Suprapubic skin (tissue), 4 donors: Measurements from ENCODE around the gene MTG1. TPM values are rescaled to one million over a fixed set of nuclear protein-coding genes. Genes with fewer than 3 reads are reported as not detected.

ENCODE experiments used
- DNase-seq, 2 donors: peaks; one replicate each; pipeline ENCODE4 v3.0.0-alpha.2; 2019; ENCODE audit warnings: low spot score in 2 of 2
- H3K27ac ChIP-seq: fragments of 200-600 bp; sonication (generic); one replicate; pipeline ENCODE4 v1.5.1; 2019
- H3K27me3 ChIP-seq: fragments of 200-600 bp; sonication (generic); one replicate; pipeline ENCODE4 v1.5.1; 2019
- H3K36me3 ChIP-seq: fragments of 200-600 bp; sonication (generic); one replicate; pipeline ENCODE4 v1.5.1; 2019
- H3K4me1 ChIP-seq: fragments of 200-600 bp; sonication (generic); one replicate; pipeline ENCODE4 v1.5.1; 2019
- H3K4me3 ChIP-seq: fragments of 200-600 bp; sonication (generic); one replicate; pipeline ENCODE4 v1.5.1; 2019; ENCODE audit warnings: mild to moderate bottlenecking
- H3K9me3 ChIP-seq: fragments of 200-600 bp; sonication (generic); one replicate; pipeline ENCODE4 v1.5.1; 2019
- EP300 ChIP-seq: sonication (generic); formaldehyde crosslinking; IDR thresholded peaks from one replicate; pipeline ENCODE4 v1.6.1; 2017; ENCODE audit warnings: antibody characterized with exemption
- POLR2A ChIP-seq, 2 donors: fragments of 450-650 bp; IDR thresholded peaks; one replicate each; pipeline ENCODE4 v1.6.1; 2017; ENCODE audit warnings: antibody characterized with exemption in 2 of 2, mild to moderate bottlenecking in 2 of 2, moderate library complexity in 2 of 2
- POLR2AphosphoS5 ChIP-seq, 3 donors: sonication (generic); formaldehyde crosslinking; IDR thresholded peaks; one replicate each; pipeline ENCODE4 v1.6.1; 2017; ENCODE audit warnings: antibody characterized with exemption in 3 of 3
- WGBS: methylation state at CpG from one replicate; pipeline ENCODE4 v1.1.5; 2018; 5-methylcytosine and 5-hydroxymethylcytosine counted together
- total RNA-seq, 4 donors: library from RNA; depleted of rRNA; stranded (reverse); fragments of >200 nt; gene quantifications; one replicate each; pipeline ENCODE4 v1.1.0, GENCODE V29; 2016
- TF ChIP-seq, protein P1 (sequence below), 2 donors: fragments of 200-600 bp in 1 of 2; fragments of 450-650 bp in 1 of 2; sonication (generic) in 1 of 2; IDR thresholded peaks; one replicate each; pipeline ENCODE4 v1.5.1; 2016 to 2019; ENCODE audit warnings: antibody characterized with exemption in 2 of 2, mild to moderate bottlenecking in 1 of 2, moderate library complexity in 1 of 2

Gene MTG1
- total RNA-seq, 4 donors from 2014 or later, result 20.5 to 79.7 (median 36.0) TPM

DNA sequence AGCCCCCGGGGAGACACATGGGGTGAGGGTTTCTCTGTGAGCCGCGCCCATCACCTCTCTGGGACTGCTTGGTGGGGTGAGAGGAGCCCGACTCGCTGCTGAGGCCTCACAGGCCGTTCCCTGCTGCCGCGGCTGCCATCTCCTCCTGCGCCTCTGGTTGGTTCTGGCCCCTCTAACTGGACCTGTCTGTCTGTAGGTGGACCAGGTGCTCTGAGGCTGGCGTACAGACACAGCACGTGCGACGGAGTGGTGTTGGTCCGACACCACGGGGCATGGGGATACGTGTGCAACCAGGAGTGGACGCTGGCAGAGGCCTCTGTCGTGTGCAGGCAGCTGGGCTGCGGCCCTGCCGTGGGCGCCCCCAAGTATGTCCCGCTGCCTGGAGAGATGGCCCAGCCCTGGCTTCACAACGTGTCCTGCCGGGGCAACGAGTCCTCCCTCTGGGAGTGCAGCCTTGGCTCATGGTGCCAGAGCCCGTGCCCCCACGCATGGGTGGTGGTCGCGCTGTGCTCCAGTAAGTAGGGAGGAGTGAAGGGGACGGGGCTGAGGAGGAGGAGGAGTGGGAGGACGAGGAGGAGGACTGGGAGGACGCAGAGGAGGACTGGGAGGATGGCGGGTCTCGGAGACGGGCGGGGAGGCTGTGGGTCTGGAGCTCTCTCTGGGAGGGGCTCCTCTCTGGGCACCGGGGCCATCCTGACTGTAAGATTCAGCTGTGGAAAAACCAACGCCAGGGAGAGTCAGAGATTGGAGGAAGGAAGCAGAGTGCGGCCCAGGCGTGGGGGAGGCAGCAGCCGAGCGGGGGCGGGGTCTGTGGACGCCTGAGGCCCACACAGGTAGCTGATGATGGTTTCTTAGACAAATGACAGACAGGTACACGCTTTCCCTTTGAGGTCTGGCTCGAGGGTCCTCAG, 62.3 kb downstream of the MTG1 start:
- 80% methylated on average over 28 of the region's 46 CpGs for WGBS
- no peak overlapping the region for H3K4me3 ChIP-seq
- H3K9me3 ChIP-seq, result no peaks in the 10 kb centered on the region
- H3K4me1 ChIP-seq, result no peaks in the 10 kb centered on the region
- no peak overlapping the region for H3K27ac ChIP-seq
- peaks cover 9% of the 10 kb centered on the region for H3K36me3 ChIP-seq
- TF ChIP-seq POLR2A (IDR thresholded peaks at IDR 0.05) (no peak), POLR2AphosphoS5 (IDR thresholded peaks at IDR 0.05) (no peak), EP300 (no peak)
- TF ChIP-seq, protein P1, sequence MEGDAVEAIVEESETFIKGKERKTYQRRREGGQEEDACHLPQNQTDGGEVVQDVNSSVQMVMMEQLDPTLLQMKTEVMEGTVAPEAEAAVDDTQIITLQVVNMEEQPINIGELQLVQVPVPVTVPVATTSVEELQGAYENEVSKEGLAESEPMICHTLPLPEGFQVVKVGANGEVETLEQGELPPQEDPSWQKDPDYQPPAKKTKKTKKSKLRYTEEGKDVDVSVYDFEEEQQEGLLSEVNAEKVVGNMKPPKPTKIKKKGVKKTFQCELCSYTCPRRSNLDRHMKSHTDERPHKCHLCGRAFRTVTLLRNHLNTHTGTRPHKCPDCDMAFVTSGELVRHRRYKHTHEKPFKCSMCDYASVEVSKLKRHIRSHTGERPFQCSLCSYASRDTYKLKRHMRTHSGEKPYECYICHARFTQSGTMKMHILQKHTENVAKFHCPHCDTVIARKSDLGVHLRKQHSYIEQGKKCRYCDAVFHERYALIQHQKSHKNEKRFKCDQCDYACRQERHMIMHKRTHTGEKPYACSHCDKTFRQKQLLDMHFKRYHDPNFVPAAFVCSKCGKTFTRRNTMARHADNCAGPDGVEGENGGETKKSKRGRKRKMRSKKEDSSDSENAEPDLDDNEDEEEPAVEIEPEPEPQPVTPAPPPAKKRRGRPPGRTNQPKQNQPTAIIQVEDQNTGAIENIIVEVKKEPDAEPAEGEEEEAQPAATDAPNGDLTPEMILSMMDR (IDR thresholded peaks at IDR 0.05), result no peak
- H3K27me3 ChIP-seq, result no peaks in the 10 kb centered on the region
- DNase-seq, result peak in 1 of 2 donors; percentile 68

DNA sequence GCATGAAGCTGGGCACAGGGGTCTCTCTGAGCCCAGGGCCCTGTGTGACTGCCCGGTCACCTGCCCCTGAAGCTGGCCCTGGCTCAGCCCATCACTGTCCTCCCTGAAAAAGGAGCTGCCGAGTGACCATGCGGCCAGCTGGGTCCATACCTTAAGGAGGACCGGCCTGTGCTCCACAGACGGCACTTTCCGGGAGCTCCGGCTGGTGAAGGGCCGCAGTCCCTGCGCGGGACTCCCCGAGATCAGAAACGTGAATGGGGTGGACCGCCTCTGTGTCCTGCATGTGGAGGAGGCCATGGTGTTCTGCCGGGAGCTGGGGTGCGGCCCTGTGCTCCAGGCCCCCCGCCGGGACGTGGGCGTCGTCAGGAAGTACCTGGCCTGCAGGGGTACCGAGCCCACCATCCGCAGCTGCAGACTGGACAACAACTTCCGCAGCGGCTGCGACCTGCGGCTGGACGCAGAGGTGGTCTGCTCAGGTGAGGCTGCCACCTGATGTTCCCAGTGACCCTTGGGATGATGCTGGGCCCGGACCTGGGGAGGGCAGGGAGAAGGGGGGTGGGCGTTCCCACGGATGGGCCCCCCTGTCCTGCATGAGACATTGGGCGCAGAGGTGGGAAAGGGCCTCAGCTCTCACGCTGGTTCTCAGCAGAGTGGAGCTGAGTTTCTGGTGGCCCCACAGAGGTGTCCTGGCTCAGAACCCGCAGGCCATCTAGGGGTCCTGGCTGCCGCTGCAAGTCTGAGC, 63.3 kb downstream of the MTG1 start:
- Histone ChIP-seq H3K36me3 (peaks cover 9% of the 10 kb centered on the region), H3K27me3 (no peaks in the 10 kb centered on the region), H3K9me3 (no peaks in the 10 kb centered on the region), H3K27ac (no peak overlapping the region), H3K4me1 (no peaks in the 10 kb centered on the region), H3K4me3 (no peak overlapping the region)
- TF ChIP-seq EP300 (no peak), POLR2A (IDR thresholded peaks at IDR 0.05) (no peak), POLR2AphosphoS5 (IDR thresholded peaks at IDR 0.05) (no peak)
- TF ChIP-seq, protein P1 (IDR thresholded peaks at IDR 0.05), result no peak
- peak in 1 of 2 donors; percentile 73 for DNase-seq
- WGBS, result 98% methylated on average over 8 of the region's 34 CpGs

DNA sequence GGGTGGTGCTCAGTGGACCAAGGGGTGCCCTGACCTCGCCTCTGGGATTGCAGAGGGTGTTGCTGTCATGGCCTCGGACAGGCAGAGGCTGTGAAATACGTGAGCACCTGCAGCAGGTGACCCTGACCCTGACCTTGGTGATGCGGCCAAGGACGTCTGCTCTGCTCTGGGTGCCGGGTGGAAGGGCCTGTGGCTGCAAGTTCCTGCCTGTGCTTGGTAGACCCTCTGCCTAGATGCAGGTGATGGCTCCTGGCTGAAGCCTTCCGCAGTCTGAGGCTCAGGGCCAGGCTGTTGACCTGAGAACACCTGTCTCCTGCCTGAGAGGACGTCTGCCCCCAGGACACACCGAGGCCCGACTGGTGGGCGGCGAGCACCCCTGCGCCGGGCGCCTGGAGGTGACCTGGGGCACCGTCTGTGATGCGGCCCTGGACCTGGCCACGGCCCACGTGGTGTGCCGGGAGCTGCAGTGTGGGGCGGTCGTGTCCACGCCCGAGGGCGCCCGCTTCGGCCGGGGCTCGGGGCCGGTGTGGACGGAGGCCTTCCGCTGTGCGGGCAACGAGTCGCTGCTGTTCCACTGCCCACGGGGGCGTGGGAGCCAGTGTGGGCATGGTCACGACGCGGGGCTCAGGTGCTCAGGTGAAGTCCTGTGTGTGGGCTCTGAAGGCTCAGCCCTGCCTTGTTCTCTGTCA, 64.2 kb downstream of the MTG1 start:
- 93% methylated on average over 3 of the region's 40 CpGs for WGBS
- H3K4me3 ChIP-seq, result no peak overlapping the region
- no peak overlapping the region for H3K27ac ChIP-seq
- H3K9me3 ChIP-seq, result no peaks in the 10 kb centered on the region
- no peak for TF ChIP-seq POLR2A (IDR thresholded peaks at IDR 0.05)
- no peak for TF ChIP-seq POLR2AphosphoS5 (IDR thresholded peaks at IDR 0.05)
- TF ChIP-seq, protein P1 (IDR thresholded peaks at IDR 0.05), result no peak
- TF ChIP-seq EP300, result no peak
- H3K4me1 ChIP-seq, result no peaks in the 10 kb centered on the region
- peak in 1 of 2 donors; percentile 74 for DNase-seq
- peaks cover 9% of the 10 kb centered on the region for H3K36me3 ChIP-seq
- H3K27me3 ChIP-seq, result no peaks in the 10 kb centered on the region

DNA sequence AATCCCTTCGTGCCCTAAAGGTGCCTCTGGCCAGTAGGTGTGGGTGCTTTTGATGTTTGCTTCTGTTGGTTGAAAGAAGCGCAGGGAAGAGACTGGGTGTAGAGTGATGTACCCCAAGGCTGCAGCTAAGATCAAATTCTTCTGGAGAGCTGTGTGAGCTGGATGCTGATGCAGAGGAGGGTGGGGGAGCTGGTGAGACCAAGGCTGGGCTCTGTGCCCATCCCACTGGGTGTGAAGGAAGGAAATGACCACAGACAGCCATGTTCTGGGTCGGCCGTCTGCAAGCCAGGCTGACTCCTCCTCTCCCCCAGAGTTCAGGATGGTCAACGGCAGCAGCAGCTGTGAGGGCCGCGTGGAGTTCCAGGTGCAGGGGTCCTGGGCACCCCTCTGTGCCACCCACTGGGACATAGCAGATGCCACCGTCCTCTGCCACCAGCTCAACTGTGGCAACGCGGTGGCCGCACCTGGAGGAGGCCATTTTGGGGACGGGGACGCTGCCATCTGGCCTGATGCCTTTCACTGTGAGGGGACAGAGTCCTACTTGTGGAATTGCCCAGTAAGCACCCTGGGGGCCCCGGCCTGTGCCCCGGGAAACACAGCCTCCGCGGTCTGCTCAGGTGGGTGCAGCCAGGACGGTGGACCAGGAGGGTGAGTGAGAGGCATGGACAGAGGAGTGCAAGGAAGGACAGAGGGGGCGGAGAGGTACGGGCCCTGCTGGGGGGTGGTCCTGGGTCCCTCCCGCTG, 64.9 kb downstream of the MTG1 start:
- Histone ChIP-seq H3K27me3 (no peaks in the 10 kb centered on the region), H3K36me3 (peaks cover 9% of the 10 kb centered on the region), H3K27ac (no peak overlapping the region), H3K9me3 (no peaks in the 10 kb centered on the region), H3K4me1 (no peaks in the 10 kb centered on the region), H3K4me3 (no peak overlapping the region)
- WGBS, result 91% methylated on average over 10 of the region's 21 CpGs
- TF ChIP-seq POLR2AphosphoS5 (IDR thresholded peaks at IDR 0.05) (no peak), EP300 (no peak), POLR2A (IDR thresholded peaks at IDR 0.05) (no peak)
- TF ChIP-seq, protein P1 (IDR thresholded peaks at IDR 0.05), result no peak
- peak in 1 of 2 donors; percentile 77 for DNase-seq
